OCI-LY1 (cell line): ENCODE measurements around the gene CCR9.

Experiments
- H2AFZ ChIP-seq: fragments of 200-600 bp; sonication (generic), shearing (Covaris generic); 2 replicates; pipeline ENCODE4 v1.6.0; 2014; ENCODE audit warnings: antibody characterized with exemption, mild to moderate bottlenecking, low read length
- H3F3A ChIP-seq: fragments of 200-600 bp; sonication (generic), shearing (Covaris generic); 2 replicates; pipeline ENCODE4 v1.6.0; 2014; ENCODE audit warnings: mild to moderate bottlenecking, antibody characterized with exemption, low read length, moderate library complexity; ENCODE audit not compliant: insufficient read depth
- H3K27ac ChIP-seq: fragments of 200-600 bp; sonication (generic); 2 replicates; pipeline ENCODE4 v1.5.1; 2014; ENCODE audit warnings: low read length, mixed run types, mild to moderate bottlenecking, low read depth; ENCODE audit not compliant: poor library complexity, severe bottlenecking
- H3K27me3 ChIP-seq: fragments of 200-600 bp; sonication (generic); 2 replicates; pipeline ENCODE4 v1.6.0; 2014; ENCODE audit warnings: antibody characterized with exemption, mild to moderate bottlenecking, low read length, moderate library complexity; ENCODE audit not compliant: insufficient read depth
- H3K36me3 ChIP-seq: fragments of 200-600 bp; sonication (generic); 2 replicates; pipeline ENCODE4 v1.6.1; 2014; ENCODE audit warnings: mild to moderate bottlenecking, antibody characterized with exemption, low read length, moderate library complexity, mixed read lengths; ENCODE audit not compliant: insufficient read depth
- H3K4me1 ChIP-seq: fragments of 200-600 bp; sonication (generic); 2 replicates; pipeline ENCODE4 v1.5.1; 2014; ENCODE audit warnings: mild to moderate bottlenecking, low read length, moderate library complexity; ENCODE audit not compliant: insufficient read depth, severe bottlenecking
- H3K4me2 ChIP-seq: fragments of 200-600 bp; sonication (generic), shearing (Covaris generic); 2 replicates; pipeline ENCODE4 v1.6.1; 2014; ENCODE audit warnings: low read length
- H3K4me3 ChIP-seq: fragments of 200-600 bp; sonication (generic); 2 replicates; pipeline ENCODE4 v1.5.1; 2014; ENCODE audit warnings: low read length, low read depth, mild to moderate bottlenecking, mixed read lengths; ENCODE audit not compliant: poor library complexity, severe bottlenecking
- H3K79me2 ChIP-seq: fragments of 200-600 bp; shearing (Covaris generic); 2 replicates; pipeline ENCODE4 v1.6.1; 2016; ENCODE audit warnings: mixed run types, low read length, mixed read lengths; ENCODE audit not compliant: insufficient read depth
- H3K9ac ChIP-seq: fragments of 200-600 bp; sonication (generic), shearing (Covaris generic); 2 replicates; pipeline ENCODE4 v1.6.1; 2014; ENCODE audit warnings: mild to moderate bottlenecking, low read length, mixed read lengths
- H3K9me2 ChIP-seq: fragments of 200-600 bp; sonication (generic), shearing (Covaris generic); 2 replicates; pipeline ENCODE4 v1.6.1; 2014; ENCODE audit warnings: low read depth, mild to moderate bottlenecking, low read length, mixed read lengths
- H3K9me3 ChIP-seq: fragments of 200-600 bp; shearing (Covaris generic); 2 replicates; pipeline ENCODE4 v1.6.1; 2014; ENCODE audit warnings: low read length, mixed read lengths
- H4K20me1 ChIP-seq: fragments of 200-600 bp; sonication (generic), shearing (Covaris generic); 2 replicates; pipeline ENCODE4 v1.6.0; 2016; ENCODE audit warnings: mild to moderate bottlenecking, low read length; ENCODE audit not compliant: insufficient read depth
- CTCF ChIP-seq: fragments of 200-600 bp; sonication (generic), shearing (Covaris generic); IDR thresholded peaks from 2 replicates; pipeline ENCODE4 v1.5.1; 2017; ENCODE audit warnings: mild to moderate bottlenecking, antibody characterized with exemption, low read length, moderate library complexity, mixed read lengths
- EZH2 ChIP-seq: fragments of 200-600 bp; sonication (generic), shearing (Covaris generic); IDR thresholded peaks from 2 replicates; pipeline ENCODE4 v1.8.0; 2017; ENCODE audit warnings: borderline replicate concordance, mixed run types, mild to moderate bottlenecking, antibody characterized with exemption, low read length, moderate library complexity, mixed read lengths

Gene CCR9

DNA sequence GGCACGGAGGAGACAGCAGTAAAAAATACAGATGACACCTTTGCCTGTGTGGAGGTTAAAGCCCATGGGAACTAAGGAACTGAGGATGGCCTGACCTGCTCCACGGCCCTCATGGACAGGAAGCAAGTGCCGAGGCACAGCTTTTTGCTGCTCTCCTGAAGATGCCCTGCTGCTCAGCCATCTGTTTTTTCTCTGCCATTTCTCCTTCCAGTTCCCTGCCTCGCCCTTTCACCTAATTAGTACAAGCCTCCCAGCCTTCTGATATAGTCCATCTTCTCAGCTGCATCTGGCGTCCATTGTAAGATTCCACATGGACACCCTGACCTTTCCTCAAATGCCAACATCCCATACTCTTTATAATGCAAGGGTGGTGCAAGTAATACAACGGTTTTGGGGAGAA is 45.2 kb downstream of the CCR9 start:
- no peak overlapping the region for H2AFZ ChIP-seq
- no peak for TF ChIP-seq CTCF
- no peak for TF ChIP-seq EZH2

GRCh38 chr3:45932112-45932511 is 45.8 kb downstream of the CCR9 start:
- no peak for TF ChIP-seq CTCF
- no peak for TF ChIP-seq EZH2
- peaks cover 82% of the 10 kb centered on the region for H3K36me3 ChIP-seq

More for the DNA sequence above, 45.2 kb downstream of the CCR9 start:
- Histone ChIP-seq H3K27me3 (no peaks in the 10 kb centered on the region), H3K36me3 (peaks cover 84% of the 10 kb centered on the region), H3K4me3 (no peak overlapping the region), H3K9ac (no peak overlapping the region), H3K4me1 (no peaks in the 10 kb centered on the region), H3K9me2 (no peaks in the 10 kb centered on the region), H3K79me2 (no peaks in the 10 kb centered on the region), H3K27ac (no peak overlapping the region), H3F3A (no peaks in the 10 kb centered on the region), H3K9me3 (no peaks in the 10 kb centered on the region), H4K20me1 (no peaks in the 10 kb centered on the region), H3K4me2 (no peak overlapping the region)

DNA sequence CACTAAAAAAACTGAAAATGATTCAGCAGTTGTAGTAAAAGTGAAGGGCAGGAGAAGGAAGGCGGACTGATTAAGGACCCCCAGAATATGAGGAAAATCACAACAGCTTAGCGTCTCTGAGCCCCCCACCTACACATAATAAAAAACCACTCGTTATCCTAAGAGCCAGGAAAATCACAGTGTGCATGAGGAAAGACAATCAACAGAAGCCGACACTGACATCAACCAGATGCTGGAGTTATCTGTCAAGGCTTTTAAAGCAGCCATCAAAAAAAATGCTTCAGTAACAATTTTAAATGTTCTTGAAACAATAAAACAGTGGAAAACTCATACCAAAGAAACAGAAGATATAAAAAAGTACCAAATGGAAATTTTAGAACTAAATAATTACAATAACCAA is 47.2 kb downstream of the CCR9 start:
- Histone ChIP-seq H3K4me2 (no peak overlapping the region), H4K20me1 (no peaks in the 10 kb centered on the region), H2AFZ (no peak overlapping the region), H3K9me2 (no peaks in the 10 kb centered on the region), H3K79me2 (no peaks in the 10 kb centered on the region), H3K27me3 (no peaks in the 10 kb centered on the region), H3K4me3 (no peak overlapping the region), H3K9ac (no peak overlapping the region), H3K9me3 (no peaks in the 10 kb centered on the region), H3K36me3 (peaks cover 74% of the 10 kb centered on the region), H3K4me1 (no peaks in the 10 kb centered on the region), H3K27ac (no peak overlapping the region), H3F3A (no peaks in the 10 kb centered on the region)
- TF ChIP-seq CTCF (no peak), EZH2 (no peak)

More at GRCh38 chr3:45932112-45932511, 45.8 kb downstream of the CCR9 start:
- no peaks in the 10 kb centered on the region for H3K9me3 ChIP-seq
- no peaks in the 10 kb centered on the region for H3K27me3 ChIP-seq
- no peak overlapping the region for H3K9ac ChIP-seq
- no peaks in the 10 kb centered on the region for H4K20me1 ChIP-seq
- no peaks in the 10 kb centered on the region for H3F3A ChIP-seq
- H2AFZ ChIP-seq, result no peak overlapping the region
- H3K4me1 ChIP-seq, result no peaks in the 10 kb centered on the region
- H3K9me2 ChIP-seq, result no peaks in the 10 kb centered on the region
- H3K4me3 ChIP-seq, result no peak overlapping the region
- H3K79me2 ChIP-seq, result no peaks in the 10 kb centered on the region
- no peak overlapping the region for H3K27ac ChIP-seq
- no peak overlapping the region for H3K4me2 ChIP-seq
